OCI-LY7 (cell line): ENCODE results near the gene CINP.

Source experiments
- EZH2phosphoT487 ChIP-seq: fragments of 200-600 bp; sonication (generic); IDR thresholded peaks from 2 replicates; pipeline ENCODE4 v1.6.1; 2018; ENCODE audit warnings: low read depth, borderline replicate concordance, mild to moderate bottlenecking, mixed run types, antibody characterized with exemption, low read length, moderate library complexity, mixed read lengths
- TF ChIP-seq, protein P1 (sequence below): fragments of 200-600 bp; sonication (generic); conservative IDR thresholded peaks from 2 replicates; pipeline ENCODE4 v1.5.1; 2014; ENCODE audit warnings: mild to moderate bottlenecking, antibody characterized with exemption, low read length, moderate library complexity, mixed read lengths

- TF ChIP-seq, protein P1, sequence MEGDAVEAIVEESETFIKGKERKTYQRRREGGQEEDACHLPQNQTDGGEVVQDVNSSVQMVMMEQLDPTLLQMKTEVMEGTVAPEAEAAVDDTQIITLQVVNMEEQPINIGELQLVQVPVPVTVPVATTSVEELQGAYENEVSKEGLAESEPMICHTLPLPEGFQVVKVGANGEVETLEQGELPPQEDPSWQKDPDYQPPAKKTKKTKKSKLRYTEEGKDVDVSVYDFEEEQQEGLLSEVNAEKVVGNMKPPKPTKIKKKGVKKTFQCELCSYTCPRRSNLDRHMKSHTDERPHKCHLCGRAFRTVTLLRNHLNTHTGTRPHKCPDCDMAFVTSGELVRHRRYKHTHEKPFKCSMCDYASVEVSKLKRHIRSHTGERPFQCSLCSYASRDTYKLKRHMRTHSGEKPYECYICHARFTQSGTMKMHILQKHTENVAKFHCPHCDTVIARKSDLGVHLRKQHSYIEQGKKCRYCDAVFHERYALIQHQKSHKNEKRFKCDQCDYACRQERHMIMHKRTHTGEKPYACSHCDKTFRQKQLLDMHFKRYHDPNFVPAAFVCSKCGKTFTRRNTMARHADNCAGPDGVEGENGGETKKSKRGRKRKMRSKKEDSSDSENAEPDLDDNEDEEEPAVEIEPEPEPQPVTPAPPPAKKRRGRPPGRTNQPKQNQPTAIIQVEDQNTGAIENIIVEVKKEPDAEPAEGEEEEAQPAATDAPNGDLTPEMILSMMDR, result no peak
- TF ChIP-seq EZH2phosphoT487, result no peak
These were observed 16.0 kb downstream of the CINP start for GRCh38 chr14:102346645-102347044.
